HG02938 (cell line): ENCODE measurements around the gene PDXDC1.
A peak's percentile ranks its signal among the peaks of the same experiment; 100 is the strongest.
"Not testable (repeated sequence)": the region's sequence is repeated elsewhere in the genome, so short reads cannot be mapped to it uniquely, and the experiment has no call there.

Experiments used
- ATAC-seq: cut with Tn5 transposase; IDR thresholded peaks from one replicate; pipeline ENCODE4 v1.9.1; 2021; ENCODE audit warnings: mild to moderate bottlenecking, moderate library complexity; ENCODE audit not compliant: unreplicated experiment

The PDXDC1 gene, protein sequence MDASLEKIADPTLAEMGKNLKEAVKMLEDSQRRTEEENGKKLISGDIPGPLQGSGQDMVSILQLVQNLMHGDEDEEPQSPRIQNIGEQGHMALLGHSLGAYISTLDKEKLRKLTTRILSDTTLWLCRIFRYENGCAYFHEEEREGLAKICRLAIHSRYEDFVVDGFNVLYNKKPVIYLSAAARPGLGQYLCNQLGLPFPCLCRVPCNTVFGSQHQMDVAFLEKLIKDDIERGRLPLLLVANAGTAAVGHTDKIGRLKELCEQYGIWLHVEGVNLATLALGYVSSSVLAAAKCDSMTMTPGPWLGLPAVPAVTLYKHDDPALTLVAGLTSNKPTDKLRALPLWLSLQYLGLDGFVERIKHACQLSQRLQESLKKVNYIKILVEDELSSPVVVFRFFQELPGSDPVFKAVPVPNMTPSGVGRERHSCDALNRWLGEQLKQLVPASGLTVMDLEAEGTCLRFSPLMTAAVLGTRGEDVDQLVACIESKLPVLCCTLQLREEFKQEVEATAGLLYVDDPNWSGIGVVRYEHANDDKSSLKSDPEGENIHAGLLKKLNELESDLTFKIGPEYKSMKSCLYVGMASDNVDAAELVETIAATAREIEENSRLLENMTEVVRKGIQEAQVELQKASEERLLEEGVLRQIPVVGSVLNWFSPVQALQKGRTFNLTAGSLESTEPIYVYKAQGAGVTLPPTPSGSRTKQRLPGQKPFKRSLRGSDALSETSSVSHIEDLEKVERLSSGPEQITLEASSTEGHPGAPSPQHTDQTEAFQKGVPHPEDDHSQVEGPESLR

DNA sequence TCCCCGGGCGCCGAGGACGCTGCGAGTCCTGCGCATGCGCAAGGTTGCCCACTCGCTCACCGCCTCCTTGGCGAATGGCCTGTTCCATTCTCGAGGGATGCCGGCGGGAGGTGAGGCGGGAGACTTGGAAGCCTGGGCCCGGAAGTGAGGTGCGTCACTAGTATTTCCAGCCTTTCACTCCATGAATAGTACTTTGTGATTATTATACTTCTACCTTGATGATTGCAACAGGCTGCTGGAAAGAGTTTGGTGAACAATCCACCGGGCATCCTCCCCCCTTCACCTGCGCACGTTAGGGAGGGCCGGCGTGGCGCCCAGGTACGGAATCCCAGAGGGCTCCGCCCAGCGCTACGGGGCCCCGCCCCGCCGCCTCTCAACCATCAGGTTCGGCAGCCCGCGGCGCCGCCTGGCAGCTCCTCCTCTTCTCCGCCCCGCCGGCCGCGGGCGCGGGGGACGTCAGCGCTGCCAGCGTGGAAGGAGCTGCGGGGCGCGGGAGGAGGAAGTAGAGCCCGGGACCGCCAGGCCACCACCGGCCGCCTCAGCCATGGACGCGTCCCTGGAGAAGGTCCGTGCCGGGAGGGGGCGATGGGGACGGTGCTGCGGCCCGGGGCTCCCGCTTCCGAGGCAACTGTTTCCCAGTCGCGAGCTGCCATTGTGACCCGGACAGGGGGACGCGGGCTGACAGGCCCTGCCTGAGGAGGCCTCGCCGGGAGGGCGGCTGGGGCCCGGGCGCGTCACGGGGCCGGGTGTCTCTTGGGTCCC is at the start of gene PDXDC1:
PDXDC1 (plus strand) TSS at position 371 of the 762 bp plus-strand sequence; CDS start at position 545, 174 bp downstream.
- peak; percentile 83 for ATAC-seq

DNA sequence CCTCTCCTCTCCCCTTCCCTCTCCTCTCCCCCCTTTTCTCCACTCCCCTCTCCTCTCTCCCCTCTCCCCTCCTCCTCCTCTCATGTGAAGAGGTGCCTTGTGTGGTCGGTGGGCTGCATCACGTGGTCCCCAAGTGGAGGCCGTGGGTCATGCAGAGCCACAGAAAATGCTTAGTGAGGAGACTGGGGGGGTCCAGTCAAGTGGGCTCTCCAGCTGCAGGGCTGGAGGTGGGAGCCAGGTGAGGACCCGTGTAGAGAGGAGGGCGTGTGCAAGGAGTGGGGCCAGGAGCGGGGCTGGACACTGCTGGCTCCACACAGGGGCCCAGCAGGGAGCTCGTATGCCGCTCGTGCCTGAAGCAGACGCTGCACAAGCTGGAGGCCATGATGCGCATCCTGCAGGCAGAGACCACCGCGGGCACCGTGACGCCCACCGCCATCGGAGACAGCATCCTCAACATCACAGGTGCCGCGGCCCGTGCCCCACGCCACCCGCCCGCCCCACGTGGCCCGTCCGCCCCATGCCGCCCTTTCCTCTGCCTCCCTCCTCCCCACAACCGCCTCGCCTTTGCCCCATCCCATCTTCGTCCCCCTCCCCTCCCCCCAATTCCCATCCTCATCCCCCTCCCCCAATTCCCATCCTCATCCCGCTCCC is 46.6 kb upstream of the PDXDC1 start:
- ATAC-seq = not testable (repeated sequence)

GRCh38 chr16:14929176-14929575 is 45.6 kb upstream of the PDXDC1 start:
- ATAC-seq = not testable (repeated sequence)

GRCh38 chr16:14930246-14930645 is 44.6 kb upstream of the PDXDC1 start:
- not testable (repeated sequence) for ATAC-seq

DNA sequence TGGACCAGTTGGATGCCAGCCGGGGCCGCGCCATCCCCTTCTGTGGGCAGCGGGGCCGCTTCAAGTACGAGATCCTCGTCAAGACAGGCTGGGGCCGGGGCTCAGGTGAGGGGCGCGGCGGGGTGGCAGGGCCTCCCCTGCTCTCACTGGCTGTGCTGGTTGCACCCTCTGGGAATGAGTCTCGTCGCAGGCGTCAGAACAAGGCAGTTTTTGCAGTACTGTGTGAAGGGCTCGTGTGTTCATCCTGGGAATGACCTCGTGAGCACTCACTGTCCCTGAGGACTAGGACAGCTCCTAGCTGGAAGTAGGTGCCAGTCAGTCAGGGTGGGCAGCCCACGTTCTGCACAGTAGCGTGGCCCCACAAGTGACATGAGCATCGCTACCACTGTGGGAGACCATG is 43.9 kb upstream of the PDXDC1 start:
- ATAC-seq = not testable (repeated sequence)

DNA sequence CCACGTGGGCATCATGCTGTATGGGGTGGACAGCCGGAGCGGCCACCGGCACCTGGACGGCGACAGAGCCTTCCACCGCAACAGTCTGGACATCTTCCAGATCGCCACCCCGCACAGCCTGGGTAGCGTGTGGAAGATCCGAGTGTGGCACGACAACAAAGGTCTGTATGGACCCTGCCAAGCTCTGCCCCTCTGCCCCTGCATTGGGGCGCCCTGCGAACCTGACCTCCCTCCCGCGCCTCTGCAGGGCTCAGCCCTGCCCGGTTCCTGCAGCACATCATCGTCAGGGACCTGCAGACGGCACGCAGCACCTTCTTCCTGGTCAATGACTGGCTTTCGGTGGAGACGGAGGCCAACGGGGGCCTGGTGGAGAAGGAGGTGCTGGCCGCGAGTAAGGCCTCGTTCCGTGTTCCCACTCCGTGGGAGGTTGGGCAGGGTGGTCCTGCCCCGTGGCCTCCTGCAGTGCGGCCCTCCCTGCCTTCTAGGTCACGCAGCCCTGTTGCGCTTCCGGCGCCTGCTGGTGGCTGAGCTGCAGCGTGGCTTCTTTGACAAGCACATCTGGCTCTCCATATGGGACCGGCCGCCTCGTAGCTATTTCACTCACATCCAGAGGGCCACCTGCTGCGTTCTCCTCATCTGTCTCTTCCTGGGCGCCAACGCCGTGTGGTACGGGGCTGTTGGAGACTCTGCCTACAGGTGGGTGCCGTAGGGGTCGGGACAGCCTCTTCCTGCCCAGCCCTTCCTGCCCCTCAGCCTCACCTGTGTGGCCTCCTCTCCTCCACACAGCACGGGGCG is 42.0 kb upstream of the PDXDC1 start:
- not testable (repeated sequence) for ATAC-seq

GRCh38 chr16:14937143-14937542 is 37.7 kb upstream of the PDXDC1 start, which contains the start of gene NPIPA1:
NPIPA1 (plus strand) TSS chr16:14937443; CDS start chr16:14937443, 0 bp downstream.
- ATAC-seq = not testable (repeated sequence)

- not testable (repeated sequence) for ATAC-seq
Observed at GRCh38 chr16:14937994-14938393, 36.8 kb upstream of the PDXDC1 start.

- ATAC-seq = not testable (repeated sequence)
Observed at GRCh38 chr16:14942686-14943085, 32.1 kb upstream of the PDXDC1 start.

DNA sequence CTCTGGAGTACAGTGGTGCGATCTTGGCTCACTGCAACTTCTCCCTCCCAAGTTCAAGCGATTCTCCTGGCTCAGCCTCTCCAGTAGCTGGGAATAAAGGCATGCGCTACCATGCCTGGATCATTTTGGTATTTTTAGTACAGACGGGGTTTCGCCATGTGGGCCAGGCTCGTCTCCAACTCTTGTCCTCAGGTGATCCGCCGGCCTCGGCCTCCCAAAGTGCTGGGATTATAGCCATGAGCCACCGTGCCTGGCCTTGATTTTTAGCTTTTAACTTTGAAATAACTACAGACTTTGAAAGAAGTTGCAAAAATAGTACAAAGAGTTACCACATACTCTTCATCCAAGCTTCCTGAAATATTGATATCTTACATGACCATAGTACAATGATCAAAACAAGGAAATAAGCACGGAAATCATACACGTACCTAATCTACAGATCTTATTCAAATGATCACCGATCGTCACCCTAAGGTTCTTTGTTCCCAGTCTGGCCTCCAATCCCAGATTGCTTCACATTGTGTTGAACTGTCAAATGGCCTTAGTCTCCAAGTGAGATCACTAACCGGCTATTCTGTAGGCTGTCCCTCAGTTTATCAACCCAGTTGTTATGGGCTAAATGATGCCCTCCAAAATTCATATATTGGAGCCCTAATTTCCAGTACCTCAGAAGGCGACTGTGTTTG is 19.1 kb upstream of the PDXDC1 start:
- ATAC-seq = no peak

DNA sequence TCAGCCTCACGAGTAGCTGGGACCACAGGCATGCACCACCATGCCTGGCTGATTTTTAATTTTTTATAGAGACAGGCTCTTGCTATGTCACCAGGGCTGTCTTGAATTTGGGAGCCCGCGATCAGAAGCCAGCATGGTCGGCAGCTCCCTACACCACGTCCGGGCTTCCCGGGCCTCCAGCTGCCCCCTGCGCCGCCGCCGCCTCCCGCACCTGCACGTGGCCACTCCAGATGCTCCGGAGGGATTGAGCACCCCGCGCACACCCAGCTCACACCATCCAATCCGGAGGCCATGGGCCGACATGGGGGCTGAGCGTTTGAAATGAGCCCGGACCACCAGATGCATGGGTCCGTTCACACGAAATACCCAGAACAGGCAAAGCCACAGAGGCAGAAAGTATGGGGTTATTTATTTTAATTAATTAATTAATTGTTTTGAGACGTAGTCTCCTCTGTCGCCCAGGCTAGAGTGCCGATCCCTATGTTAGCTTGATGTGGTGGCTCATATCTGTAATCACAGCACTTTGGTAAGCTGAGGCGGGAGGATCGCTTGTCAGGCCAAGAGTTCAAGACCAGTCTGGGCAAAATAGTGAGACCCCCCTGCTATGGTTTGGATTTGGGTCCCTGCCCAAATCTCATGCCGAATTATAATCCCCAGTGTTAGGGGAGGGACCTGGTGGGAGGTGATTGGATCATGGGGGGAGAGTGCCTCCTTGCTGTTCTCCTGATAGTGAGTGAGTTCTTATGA is 17.1 kb upstream of the PDXDC1 start:
- ATAC-seq = no peak

DNA sequence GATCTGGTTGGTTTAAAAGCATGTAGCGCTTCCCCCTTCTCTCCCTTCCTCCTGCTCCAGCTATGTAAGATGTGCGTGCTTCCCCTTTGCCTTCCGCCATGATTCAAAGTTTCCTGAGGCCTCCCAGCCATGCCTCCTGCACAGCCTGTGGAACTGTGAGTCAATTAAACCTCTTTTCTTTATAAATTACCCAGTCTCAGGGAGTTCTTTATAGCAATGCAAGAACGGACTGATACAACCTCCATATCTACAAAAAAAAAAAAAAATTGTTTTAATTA is 16.6 kb upstream of the PDXDC1 start:
- no peak for ATAC-seq

DNA sequence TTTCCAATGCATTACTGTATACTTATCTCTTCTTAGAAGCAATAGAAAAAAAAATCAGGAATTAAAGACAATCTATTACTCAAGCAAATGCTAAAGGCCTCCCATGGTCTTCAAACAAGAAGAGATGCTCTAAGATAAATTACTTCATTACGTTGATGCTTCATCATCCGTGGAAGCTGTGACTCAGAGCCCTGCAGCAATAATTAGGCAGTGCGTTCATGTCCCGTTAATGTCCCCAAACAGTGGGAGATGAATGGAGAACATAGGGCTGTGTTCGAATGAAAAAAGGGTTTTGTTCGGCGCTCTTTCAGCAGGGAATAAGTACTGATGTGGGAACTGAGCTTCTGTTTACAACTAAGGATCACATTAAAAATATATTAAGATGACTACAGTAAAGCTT is 15.9 kb upstream of the PDXDC1 start:
- no peak for ATAC-seq

- no peak for ATAC-seq
Observed at GRCh38 chr16:14961405-14962186, 13.2 kb upstream of the PDXDC1 start.

DNA sequence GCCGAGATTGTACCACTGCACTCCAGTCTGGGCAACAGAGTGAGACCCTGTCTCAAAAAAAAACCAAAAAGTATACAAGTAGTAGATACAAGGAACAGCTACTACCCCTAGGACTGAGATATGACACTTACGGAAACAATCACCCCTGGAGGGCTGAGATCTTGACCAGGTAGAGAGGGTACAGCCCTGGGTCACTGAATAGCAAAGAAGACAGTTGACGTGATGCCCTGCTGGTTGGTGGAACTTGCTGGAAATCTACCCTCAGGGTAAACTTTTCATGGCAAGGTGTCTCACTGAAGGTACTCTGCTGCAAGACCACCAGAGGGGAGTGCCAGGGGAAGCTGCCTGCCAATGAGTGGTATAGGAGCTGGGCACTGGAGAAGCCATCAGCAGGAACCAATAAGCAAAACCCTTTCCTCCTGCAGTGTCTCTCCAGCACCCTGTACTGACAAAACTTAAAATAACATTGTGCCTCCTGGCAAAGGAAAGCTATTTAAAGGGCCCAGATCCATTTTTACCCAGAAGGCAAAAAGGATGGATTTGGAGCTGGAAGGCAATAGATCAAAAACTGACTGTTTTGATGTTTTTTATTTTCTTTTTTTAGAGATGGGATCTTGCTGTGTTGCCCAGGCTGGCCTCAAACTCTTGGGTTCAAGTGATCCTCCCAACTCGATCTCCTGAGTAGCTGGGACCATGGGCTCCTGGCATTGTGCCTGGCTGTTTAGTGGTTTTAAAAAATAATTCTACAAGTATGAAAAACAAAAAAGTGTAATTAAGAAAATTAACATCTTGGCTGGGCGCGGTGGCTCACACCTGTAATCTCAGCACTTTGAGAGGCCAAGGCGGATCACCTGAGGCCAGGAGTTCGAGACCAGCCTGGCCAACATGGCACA is 11.3 kb upstream of the PDXDC1 start:
- ATAC-seq = no peak

DNA sequence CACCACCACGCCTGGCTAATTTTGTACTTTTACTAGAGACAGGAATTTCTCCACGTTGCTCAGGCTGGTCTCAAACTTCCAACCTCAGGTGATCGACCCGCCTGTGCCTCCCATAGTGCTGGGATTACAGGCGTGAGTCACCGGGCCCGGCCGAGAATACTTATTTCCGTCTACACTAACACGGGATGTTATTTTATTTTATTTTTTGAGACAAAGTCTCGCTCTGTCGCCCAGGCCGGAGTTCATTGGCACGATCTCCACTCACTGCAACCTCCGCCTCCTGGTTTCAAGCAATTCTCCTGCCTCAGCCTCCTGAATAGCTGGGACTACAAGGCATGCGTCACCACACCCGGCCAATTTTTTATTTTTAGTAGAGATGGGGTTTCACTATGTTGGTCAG is 9.5 kb upstream of the PDXDC1 start:
- no peak for ATAC-seq

DNA sequence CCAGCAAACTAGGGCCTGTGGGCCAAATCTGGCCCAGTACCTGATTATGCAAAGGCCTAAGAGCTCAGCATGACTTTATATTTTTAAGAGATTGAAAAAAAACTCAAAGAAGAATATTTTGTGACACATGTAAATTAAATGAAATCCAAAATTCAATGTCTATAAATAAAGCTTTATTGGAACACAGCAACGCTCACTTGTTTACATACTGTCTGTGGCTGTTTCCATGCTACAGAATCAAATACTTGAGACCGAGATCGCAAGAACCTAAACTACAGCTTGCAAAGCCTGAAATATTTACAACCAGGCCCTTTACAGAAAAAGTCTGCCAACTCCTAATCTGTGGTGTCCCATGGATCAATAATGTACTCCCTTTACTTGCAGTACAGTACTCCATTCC is 5.0 kb upstream of the PDXDC1 start:
- ATAC-seq = not testable (repeated sequence)
